ENCODE data around the gene MMD.
"Not testable (repeated sequence)": the region's sequence is repeated elsewhere in the genome, so short reads cannot be mapped to it uniquely, and the experiment has no call there.

Gene MMD

DNA sequence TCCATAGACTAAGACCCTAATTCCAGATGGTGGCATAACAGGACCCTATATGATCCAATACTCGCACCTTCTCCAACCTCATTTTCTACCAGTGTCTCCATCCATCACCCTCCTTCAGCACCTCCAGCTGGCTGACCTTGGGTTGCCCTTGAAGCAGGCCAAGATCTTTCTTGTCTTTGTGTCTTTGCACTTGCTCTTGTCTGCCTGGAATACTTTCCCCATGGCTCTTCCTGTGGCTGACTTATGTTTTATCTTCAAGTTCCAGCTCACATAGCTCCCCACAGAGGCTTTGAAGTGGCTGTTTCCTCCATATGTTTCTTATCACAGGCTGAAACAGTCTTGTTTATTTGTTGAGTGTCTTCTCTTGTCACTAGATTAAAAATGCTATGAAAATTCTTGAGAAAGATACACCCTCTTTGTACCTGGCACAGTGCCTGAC lies 29.6 kb upstream of the MMD start:
- no peak overlapping the region for H3K4me3 ChIP-seq (ENCODE audit: low read length)
- TF ChIP-seq, protein P1, sequence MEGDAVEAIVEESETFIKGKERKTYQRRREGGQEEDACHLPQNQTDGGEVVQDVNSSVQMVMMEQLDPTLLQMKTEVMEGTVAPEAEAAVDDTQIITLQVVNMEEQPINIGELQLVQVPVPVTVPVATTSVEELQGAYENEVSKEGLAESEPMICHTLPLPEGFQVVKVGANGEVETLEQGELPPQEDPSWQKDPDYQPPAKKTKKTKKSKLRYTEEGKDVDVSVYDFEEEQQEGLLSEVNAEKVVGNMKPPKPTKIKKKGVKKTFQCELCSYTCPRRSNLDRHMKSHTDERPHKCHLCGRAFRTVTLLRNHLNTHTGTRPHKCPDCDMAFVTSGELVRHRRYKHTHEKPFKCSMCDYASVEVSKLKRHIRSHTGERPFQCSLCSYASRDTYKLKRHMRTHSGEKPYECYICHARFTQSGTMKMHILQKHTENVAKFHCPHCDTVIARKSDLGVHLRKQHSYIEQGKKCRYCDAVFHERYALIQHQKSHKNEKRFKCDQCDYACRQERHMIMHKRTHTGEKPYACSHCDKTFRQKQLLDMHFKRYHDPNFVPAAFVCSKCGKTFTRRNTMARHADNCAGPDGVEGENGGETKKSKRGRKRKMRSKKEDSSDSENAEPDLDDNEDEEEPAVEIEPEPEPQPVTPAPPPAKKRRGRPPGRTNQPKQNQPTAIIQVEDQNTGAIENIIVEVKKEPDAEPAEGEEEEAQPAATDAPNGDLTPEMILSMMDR (conservative IDR thresholded peaks at IDR 0.05; ENCODE audit: low read depth, low read length) = no peak
- no peak for DNase-seq (ENCODE audit: low read depth)

DNA sequence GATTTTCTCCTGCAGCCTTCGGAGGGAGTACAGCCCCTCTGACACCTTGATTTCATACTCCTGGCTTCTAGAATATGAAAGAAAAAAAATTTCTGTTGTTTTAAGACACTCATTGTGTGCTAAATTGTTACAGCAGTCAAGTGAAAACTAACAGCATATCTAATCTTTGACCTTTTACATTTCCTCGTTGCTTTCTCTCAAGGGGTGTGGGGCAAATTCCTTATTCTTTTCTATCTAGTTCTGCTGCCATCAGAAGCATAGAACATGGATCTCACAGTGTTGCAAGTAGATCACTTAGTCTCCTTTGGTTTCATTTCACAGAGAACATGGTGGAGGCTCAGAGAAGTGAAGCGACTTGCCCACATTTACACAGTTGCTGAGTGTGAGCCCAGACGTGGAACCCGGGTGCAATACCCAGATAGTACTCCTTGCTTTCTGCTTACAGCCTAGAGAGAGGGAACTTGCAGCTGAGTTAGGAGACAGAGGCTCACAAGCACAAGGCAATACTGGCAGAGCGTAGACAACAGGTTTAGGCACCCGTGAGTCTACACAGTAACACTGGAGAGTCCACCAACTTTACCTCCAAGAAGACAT lies 28.7 kb upstream of the MMD start:
- TF ChIP-seq, protein P1 (conservative IDR thresholded peaks at IDR 0.05; ENCODE audit: low read depth, low read length) = no peak
- DNase-seq (ENCODE audit: low read depth) = no peak
- no peak overlapping the region for H3K4me3 ChIP-seq (ENCODE audit: low read length)

DNA sequence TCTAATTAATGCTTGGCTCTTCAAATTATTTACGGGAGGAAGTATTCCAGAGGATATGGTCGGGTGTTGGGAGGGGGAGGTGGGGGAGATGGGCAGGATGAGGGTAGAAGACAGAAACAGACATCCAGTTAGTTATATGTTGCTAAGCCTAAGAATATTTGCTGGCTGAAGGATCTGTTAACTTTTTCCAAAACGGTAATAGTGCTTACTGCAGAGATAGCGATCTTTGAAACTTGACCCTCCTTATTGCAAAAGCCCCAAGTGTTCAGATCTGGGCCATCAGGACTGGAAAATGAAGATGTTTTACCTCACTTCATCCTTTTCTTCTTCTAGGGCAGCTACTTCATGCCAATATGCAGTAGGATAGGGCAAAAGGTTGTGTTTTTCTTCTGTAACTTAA lies 27.0 kb upstream of the MMD start:
- TF ChIP-seq, protein P1 (conservative IDR thresholded peaks at IDR 0.05; ENCODE audit: low read depth, low read length) = no peak
- no peak for DNase-seq (ENCODE audit: low read depth)

DNA sequence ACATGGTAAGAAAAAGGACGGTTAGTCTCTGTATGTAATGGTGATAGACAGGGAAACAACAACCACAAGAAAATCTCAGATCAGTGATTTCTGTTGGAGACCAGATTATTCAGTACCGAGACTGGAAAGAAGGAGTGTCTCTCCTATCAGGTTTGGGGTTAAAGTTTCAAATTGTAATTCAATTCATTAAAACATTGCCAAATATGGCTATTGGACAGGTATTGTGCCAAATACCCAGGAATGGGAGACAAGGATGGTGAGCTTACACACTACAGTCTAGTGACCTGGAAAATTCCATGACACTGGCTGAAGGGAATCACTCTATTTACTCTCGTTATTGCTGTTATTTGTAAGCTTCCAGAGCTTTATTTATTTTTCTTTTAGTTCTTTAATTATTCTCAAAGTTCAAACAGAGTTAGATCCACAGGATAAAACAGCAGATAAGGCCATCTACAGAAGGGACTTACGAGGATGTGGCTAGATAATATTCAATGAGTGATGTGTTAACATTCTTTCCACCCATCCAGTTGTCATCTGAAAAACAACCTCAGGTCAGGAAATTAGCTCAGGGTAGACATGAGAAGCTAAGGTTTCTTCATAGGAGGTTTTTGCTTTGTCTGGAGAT lies 25.1 kb upstream of the MMD start:
- no peak for DNase-seq (ENCODE audit: low read depth)
- TF ChIP-seq, protein P1 (conservative IDR thresholded peaks at IDR 0.05; ENCODE audit: low read depth, low read length) = no peak
- H3K4me3 ChIP-seq (ENCODE audit: low read length) = no peak overlapping the region

More for the DNA sequence above, 27.0 kb upstream of the MMD start:
- H3K4me3 ChIP-seq (ENCODE audit: low read length) = no peak overlapping the region

DNA sequence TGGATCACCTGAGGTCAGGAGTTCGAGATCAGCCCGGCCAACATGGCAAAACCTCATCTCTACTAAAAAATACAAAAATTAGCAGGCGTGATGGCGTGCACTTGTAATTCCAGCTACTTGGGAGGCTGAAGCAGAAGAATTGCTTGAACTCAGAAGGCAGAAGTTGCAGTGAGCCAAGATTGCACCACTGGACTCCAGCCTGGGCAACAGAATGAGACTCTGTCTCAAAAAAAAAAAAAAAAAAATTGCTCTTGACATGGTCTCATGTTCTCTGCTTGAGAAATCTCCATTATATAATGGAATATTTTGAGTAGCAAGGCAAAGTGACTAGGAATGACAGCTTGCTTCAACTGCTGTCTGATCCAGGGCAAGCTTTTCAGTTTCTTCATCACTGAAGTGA lies 24.4 kb upstream of the MMD start:
- not testable (repeated sequence) for DNase-seq (ENCODE audit: low read depth); H3K4me3 ChIP-seq (ENCODE audit: low read length)

DNA sequence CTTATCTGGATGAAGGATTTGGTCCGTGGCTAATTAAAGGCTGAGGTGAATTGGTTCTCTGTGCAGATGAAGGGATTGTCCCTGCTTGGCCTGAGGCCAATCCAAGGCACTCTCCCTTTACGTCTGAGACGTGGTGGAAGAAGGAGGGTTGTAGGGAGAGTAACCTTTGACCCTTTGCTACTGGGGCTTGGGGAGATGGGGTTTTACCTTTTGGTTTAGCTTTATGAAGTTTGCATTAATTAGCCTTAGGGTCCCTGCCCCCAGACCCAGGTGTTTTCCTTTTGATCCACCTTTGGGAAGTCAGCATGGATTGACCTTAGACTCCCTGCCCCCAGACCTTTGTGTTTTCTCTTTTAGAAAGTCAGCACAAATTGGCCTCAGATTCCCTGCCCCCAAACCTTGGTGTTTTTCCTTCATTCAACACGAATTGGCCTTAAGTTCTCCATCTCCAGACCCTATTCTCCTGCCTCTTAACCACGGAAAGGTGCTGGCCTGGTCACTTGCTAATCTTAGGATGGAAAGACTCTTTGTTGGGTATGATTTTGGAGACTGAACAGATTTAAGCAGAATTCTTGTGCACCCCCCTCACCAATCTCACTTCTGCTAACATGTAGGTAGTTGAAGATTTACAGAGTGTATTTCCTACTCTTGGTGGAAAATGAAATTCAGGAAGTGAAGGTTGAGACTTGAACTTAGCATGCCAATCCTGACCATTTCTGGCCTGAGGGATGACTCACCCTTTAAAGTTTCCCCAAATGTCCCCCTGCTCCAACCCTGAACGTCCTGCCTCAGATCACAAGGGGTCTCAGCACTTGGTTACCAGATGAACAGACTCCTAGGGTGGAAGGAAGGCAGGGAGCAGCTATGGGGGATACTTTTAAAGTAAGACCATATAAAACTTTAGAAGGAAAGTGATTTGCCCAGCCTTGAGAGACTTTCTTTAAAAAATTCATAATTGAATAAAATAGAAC lies 23.1 kb upstream of the MMD start:
- DNase-seq (ENCODE audit: low read depth) = no peak
- TF ChIP-seq, protein P1 (conservative IDR thresholded peaks at IDR 0.05; ENCODE audit: low read depth, low read length) = no peak

DNA sequence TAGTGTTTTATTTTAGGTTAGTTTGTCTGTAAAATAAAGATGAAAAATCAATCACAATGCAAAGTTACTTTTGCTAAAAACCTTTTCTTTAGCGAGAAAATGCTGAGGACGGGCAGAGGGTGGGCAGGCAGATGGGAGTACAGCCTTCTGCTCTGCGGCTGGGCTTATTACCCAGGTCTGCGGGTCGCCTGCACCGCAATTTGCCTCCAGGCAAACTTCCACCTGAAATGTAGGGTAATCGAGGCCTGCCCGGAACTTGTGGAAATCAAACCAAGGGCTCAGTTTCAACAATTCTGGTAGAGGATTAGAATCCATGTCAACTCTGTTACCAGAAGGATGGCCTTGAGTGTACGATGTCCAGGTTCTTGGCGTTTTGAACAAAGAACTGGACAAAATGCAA lies 22.3 kb upstream of the MMD start:
- DNase-seq (ENCODE audit: low read depth) = no peak
- H3K4me3 ChIP-seq (ENCODE audit: low read length) = no peak overlapping the region
- TF ChIP-seq, protein P1 (conservative IDR thresholded peaks at IDR 0.05; ENCODE audit: low read depth, low read length) = no peak

More for the DNA sequence above, 23.1 kb upstream of the MMD start:
- no peak overlapping the region for H3K4me3 ChIP-seq (ENCODE audit: low read length)

Measured in retinal pigment epithelial cell (primary cell).